Colonic mucosa (tissue), 4 donors: ENCODE measurements around the gene EIF4H. TPM values are rescaled to one million over a fixed set of nuclear protein-coding genes. Genes with fewer than 3 reads are reported as not detected.

ENCODE experiments used
- DNase-seq: peaks from one replicate; pipeline ENCODE4 v3.0.0-alpha.2; 2020
- H3K27ac ChIP-seq: fragments of 200-600 bp; one replicate; pipeline ENCODE4 v1.8.0; 2021
- H3K27me3 ChIP-seq: fragments of 200-600 bp; one replicate; pipeline ENCODE4 v1.8.0; 2021
- H3K36me3 ChIP-seq: fragments of 200-600 bp; one replicate; pipeline ENCODE4 v1.8.0; 2021
- H3K4me1 ChIP-seq: fragments of 200-600 bp; one replicate; pipeline ENCODE4 v1.8.0; 2021; ENCODE audit warnings: mild to moderate bottlenecking
- H3K4me3 ChIP-seq: fragments of 200-600 bp; one replicate; pipeline ENCODE4 v1.8.0; 2021
- H3K9ac ChIP-seq, 2 donors: one replicate each; pipeline ENCODE4 v1.7.0; 2013; ENCODE audit warnings: control low read depth in 2 of 2, low read depth in 2 of 2, low read length in 2 of 2
- H3K9me3 ChIP-seq: fragments of 200-600 bp; one replicate; pipeline ENCODE4 v1.8.0; 2021
- CTCF ChIP-seq: fragments of 200-600 bp; IDR thresholded peaks from one replicate; pipeline ENCODE4 v1.8.0; 2022; ENCODE audit warnings: antibody characterized with exemption, mild to moderate bottlenecking
- intact Hi-C: fragments of 100-400 bp; cut with DNase I; formaldehyde crosslinking; loops from one replicate; pipeline ENCODE4 v1.14.1; 2022
- microRNA-seq: library from miRNA; unstranded; fragments of <30 nt; microRNA quantifications from one replicate; pipeline ENCODE4, GENCODE V29; 2019
- total RNA-seq, 2 donors: library from RNA; stranded (reverse); fragmentation: NEBNext Ultra II Directional in 1 of 2; extraction: Animal tissue kit (Norgen Biotek cat#: 25700) in 1 of 2; gene quantifications; one replicate each; pipeline ENCODE4 v1.2.1, GENCODE V29; 2021
- donor health status: healthy.
- donor health status: DM: no; HTN: no; CAD: no.
- donor health status: DM: no; HTN: no; CAD: no.

EIF4H gene
- total RNA-seq, 2 donors from 2014 or later, result 297 to 302 TPM

- H3K4me1 ChIP-seq, result no peaks in the 10 kb centered on the region
- intact Hi-C loops, result no loop called here
- H3K9ac ChIP-seq, result no peak overlapping the region
- DNase-seq, result no peak
- no peak overlapping the region for H3K27ac ChIP-seq
- H3K4me3 ChIP-seq, result no peak overlapping the region
- no peak for TF ChIP-seq CTCF
- no peaks in the 10 kb centered on the region for H3K27me3 ChIP-seq
- H3K9me3 ChIP-seq, result no peaks in the 10 kb centered on the region
- H3K36me3 ChIP-seq, result no peaks in the 10 kb centered on the region
Measured at GRCh38 chr7:74236284-74236683, 62.1 kb downstream of the EIF4H start.

- no peak overlapping the region for H3K4me3 ChIP-seq
- intact Hi-C loops, result no loop called here
- H3K9ac ChIP-seq, result no peak overlapping the region
- no peaks in the 10 kb centered on the region for H3K4me1 ChIP-seq
- no peaks in the 10 kb centered on the region for H3K36me3 ChIP-seq
- no peaks in the 10 kb centered on the region for H3K9me3 ChIP-seq
- DNase-seq, result no peak
- H3K27me3 ChIP-seq, result no peaks in the 10 kb centered on the region
- H3K27ac ChIP-seq, result no peak overlapping the region
- no peak for TF ChIP-seq CTCF
Measured at GRCh38 chr7:74240482-74240881, 66.3 kb downstream of the EIF4H start.

- intact Hi-C loops, result no loop called here
- Histone ChIP-seq H3K27ac (no peak overlapping the region), H3K9me3 (no peaks in the 10 kb centered on the region), H3K27me3 (no peaks in the 10 kb centered on the region), H3K36me3 (no peaks in the 10 kb centered on the region), H3K9ac (no peak overlapping the region), H3K4me3 (no peak overlapping the region), H3K4me1 (no peaks in the 10 kb centered on the region)
- no peak for DNase-seq
- TF ChIP-seq CTCF, result no peak
Measured at GRCh38 chr7:74242122-74242443, 67.9 kb downstream of the EIF4H start.

- TF ChIP-seq CTCF, result no peak
- H3K36me3 ChIP-seq, result no peaks in the 10 kb centered on the region
Measured at GRCh38 chr7:74246497-74246896, 72.3 kb downstream of the EIF4H start.

More at GRCh38 chr7:74246497-74246896, 72.3 kb downstream of the EIF4H start:
- Histone ChIP-seq H3K4me1 (no peaks in the 10 kb centered on the region), H3K27ac (no peak overlapping the region), H3K9me3 (no peaks in the 10 kb centered on the region), H3K4me3 (no peak overlapping the region), H3K9ac (no peak overlapping the region), H3K27me3 (no peaks in the 10 kb centered on the region)
- no peak for DNase-seq
- intact Hi-C loops, result no loop called here

Small RNA genes lying within 50 kb of the gene (microRNA-seq; reads per million reads assigned to microRNA genes)
- gene MIR590, result 267 reads per million, percentile 63 among the genes with 10 or more reads in this experiment

Other genes with a start within 250 kb of the EIF4H start
- gene ELN, start 146.2 kb upstream of the EIF4H start, total RNA-seq, result 10 to 100 TPM in 1 of 2 donors, 1 to 10 TPM in 1; 6.9 to 12.6 TPM
- 10 to 100 TPM; 11.1 to 16.5 TPM for gene LIMK1, start 90.6 kb upstream of the EIF4H start, total RNA-seq
- gene LAT2, start 35.6 kb downstream of the EIF4H start, total RNA-seq, result 1 to 10 TPM; 3.5 to 4.0 TPM
- gene RFC2, start 80.0 kb downstream of the EIF4H start, total RNA-seq, result 10 to 100 TPM; 18.5 to 43.8 TPM
- gene CLIP2, start 115.1 kb downstream of the EIF4H start, total RNA-seq, result 10 to 100 TPM; 77.8 to 81.6 TPM